PC-9 (cell line): ENCODE results near the gene SEZ6L. TPM values are rescaled to one million over a fixed set of nuclear protein-coding genes. Genes with fewer than 3 reads are reported as not detected.

Source experiments
- BruUV-seq: library from RNA; stranded (reverse); fragments of 400-500 nt; replicated peaks from 2 replicates; lab custom pipeline; 2021; lab: Mats Ljungman, UMichigan
- CTCF ChIA-PET: fragments of 300-600 bp; sonication (Branson Sonifier 250); formaldehyde crosslinking; loops from one replicate; lab custom pipeline; 2022; ENCODE audit warnings: antibody characterized with exemption; lab: Charles Lee
- POLR2A ChIA-PET: fragments of 300-600 bp; sonication (Branson Sonifier 250); formaldehyde crosslinking; loops from one replicate; lab custom pipeline; 2022; ENCODE audit warnings: antibody characterized with exemption; ENCODE audit not compliant: unreplicated experiment; lab: Charles Lee
- DNase-seq, 2 experiments: peaks; one replicate each; pipeline versions ENCODE4 v3.0.0 to v3.0.0-alpha.2; 2015 to 2022; ENCODE audit warnings: mixed read lengths in 1 of 2
- H2AFZ ChIP-seq: fragments of 200-600 bp; sonication (generic); 2 replicates; pipeline ENCODE4 v1.8.1; 2017; ENCODE audit warnings: antibody characterized with exemption
- H3F3A ChIP-seq: fragments of 200-600 bp; sonication (generic); 2 replicates; pipeline ENCODE4 v1.8.1; 2017; ENCODE audit warnings: antibody characterized with exemption, mild to moderate bottlenecking, low read depth; ENCODE audit not compliant: insufficient read depth
- H3K27ac ChIP-seq: fragments of 200-600 bp; sonication (generic); 2 replicates; pipeline ENCODE4 v1.6.1; 2016; ENCODE audit warnings: mixed run types
- H3K27me3 ChIP-seq: fragments of 200-600 bp; sonication (generic); 2 replicates; pipeline ENCODE4 v1.6.1; 2016; ENCODE audit warnings: low read depth, mixed run types; ENCODE audit not compliant: insufficient read depth
- H3K36me3 ChIP-seq: fragments of 200-600 bp; sonication (generic); 2 replicates; pipeline ENCODE4 v1.6.1; 2016; ENCODE audit warnings: low read depth, mixed run types
- H3K4me1 ChIP-seq: fragments of 200-600 bp; sonication (generic); replicated peaks from 2 replicates; pipeline ENCODE4 v1.6.1; 2016; ENCODE audit warnings: mixed run types; ENCODE audit not compliant: insufficient read depth
- H3K4me2 ChIP-seq: fragments of 200-600 bp; sonication (generic); 2 replicates; pipeline ENCODE4 v1.6.1; 2017; ENCODE audit warnings: mixed run types
- H3K4me3 ChIP-seq: fragments of 200-600 bp; sonication (generic); 2 replicates; pipeline ENCODE4 v1.6.1; 2016; ENCODE audit warnings: mixed run types
- H3K79me2 ChIP-seq: fragments of 200-600 bp; sonication (generic); 2 replicates; pipeline ENCODE4 v1.6.1; 2017; ENCODE audit warnings: low read depth, mixed run types
- H3K9me2 ChIP-seq: fragments of 200-600 bp; sonication (generic); 2 replicates; pipeline ENCODE4 v1.8.1; 2017; ENCODE audit warnings: mild to moderate bottlenecking; ENCODE audit not compliant: insufficient read depth
- H3K9me3 ChIP-seq: fragments of 200-600 bp; sonication (generic); 2 replicates; pipeline ENCODE4 v1.8.1; 2016; ENCODE audit warnings: low read depth; ENCODE audit not compliant: insufficient read depth
- H4K20me1 ChIP-seq: fragments of 200-600 bp; sonication (generic); 2 replicates; pipeline ENCODE4 v1.8.1; 2017; ENCODE audit not compliant: insufficient read depth
- EZH2 ChIP-seq: fragments of 200-600 bp; sonication (generic); IDR thresholded peaks from 2 replicates; pipeline ENCODE4 v1.8.0; 2017; ENCODE audit warnings: antibody characterized with exemption, low read depth
- intact Hi-C: fragments of 100-400 bp; cut with micrococcal nuclease; formaldehyde crosslinking; loops from one replicate; pipeline ENCODE4 v1.10.0; 2022; ENCODE audit not compliant: unreplicated experiment
- total RNA-seq: library from RNA; stranded (reverse); gene quantifications from 2 replicates; pipeline ENCODE4 v1.2.3, GENCODE V29; 2021
- TF ChIP-seq, protein P1 (sequence below): fragments of 200-600 bp; sonication (generic); conservative IDR thresholded peaks from 2 replicates; pipeline ENCODE4 v1.6.1; 2017; ENCODE audit warnings: mixed run types, antibody characterized with exemption, mild to moderate bottlenecking, moderate library complexity

SEZ6L gene
- total RNA-seq, 1 experiment from 2014 or later: not detected

DNA sequence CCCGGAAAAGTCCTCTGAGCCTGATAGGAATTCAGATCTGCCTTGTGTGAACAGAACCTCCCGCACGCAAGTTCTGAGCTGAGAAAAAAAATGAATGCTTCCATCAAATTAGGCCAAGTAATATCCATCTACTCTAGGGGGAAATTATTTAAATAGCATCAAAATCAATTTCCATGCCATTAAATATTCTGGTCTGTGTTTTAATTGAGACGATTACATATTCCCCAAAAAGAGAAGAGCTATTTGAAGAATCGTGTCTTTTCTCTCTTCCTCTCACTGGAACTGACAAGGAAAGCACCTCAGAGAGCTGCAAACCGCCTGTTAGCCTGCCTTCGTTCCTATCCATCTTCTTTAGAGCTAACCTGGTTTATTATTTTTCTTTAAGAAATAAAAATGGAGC is 96.0 kb downstream of the SEZ6L start:
- DNase-seq: no peak
- Histone ChIP-seq H3F3A (no peaks in the 10 kb centered on the region), H3K79me2 (no peaks in the 10 kb centered on the region), H3K9me3 (no peaks in the 10 kb centered on the region), H3K4me2 (no peak overlapping the region), H4K20me1 (no peaks in the 10 kb centered on the region), H3K27ac (no peak overlapping the region), H3K4me3 (no peak overlapping the region), H3K9me2 (no peaks in the 10 kb centered on the region), H3K4me1 (no peaks in the 10 kb centered on the region), H2AFZ (no peak overlapping the region), H3K36me3 (no peaks in the 10 kb centered on the region), H3K27me3 (peaks cover 39% of the 10 kb centered on the region)
- intact Hi-C loops: no loop called here
- POLR2A ChIA-PET: no interaction called here
- TF ChIP-seq, protein P1, sequence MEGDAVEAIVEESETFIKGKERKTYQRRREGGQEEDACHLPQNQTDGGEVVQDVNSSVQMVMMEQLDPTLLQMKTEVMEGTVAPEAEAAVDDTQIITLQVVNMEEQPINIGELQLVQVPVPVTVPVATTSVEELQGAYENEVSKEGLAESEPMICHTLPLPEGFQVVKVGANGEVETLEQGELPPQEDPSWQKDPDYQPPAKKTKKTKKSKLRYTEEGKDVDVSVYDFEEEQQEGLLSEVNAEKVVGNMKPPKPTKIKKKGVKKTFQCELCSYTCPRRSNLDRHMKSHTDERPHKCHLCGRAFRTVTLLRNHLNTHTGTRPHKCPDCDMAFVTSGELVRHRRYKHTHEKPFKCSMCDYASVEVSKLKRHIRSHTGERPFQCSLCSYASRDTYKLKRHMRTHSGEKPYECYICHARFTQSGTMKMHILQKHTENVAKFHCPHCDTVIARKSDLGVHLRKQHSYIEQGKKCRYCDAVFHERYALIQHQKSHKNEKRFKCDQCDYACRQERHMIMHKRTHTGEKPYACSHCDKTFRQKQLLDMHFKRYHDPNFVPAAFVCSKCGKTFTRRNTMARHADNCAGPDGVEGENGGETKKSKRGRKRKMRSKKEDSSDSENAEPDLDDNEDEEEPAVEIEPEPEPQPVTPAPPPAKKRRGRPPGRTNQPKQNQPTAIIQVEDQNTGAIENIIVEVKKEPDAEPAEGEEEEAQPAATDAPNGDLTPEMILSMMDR: no peak
- no peak for TF ChIP-seq EZH2
- BruUV-seq: no TSS peak
- CTCF ChIA-PET: no interaction called here

DNA sequence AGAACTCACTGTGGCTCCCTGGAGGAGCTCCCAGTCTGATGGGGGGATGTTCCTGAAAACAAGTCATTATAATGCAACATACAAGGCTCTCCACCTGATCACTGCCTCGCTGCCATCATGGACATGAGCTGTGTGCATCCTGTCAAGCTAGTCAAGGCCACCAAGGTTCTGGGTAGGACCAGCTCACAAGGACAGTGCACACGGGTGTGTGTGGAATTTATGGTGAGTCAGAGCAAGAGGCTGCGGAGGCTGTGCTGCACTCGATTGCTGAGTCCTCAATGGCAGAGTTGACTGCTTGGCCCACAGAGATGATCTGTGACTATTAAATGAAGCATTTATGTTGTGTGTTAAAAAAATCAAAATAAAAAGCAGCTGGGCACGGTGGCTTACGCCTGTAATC is 96.6 kb downstream of the SEZ6L start:
- POLR2A ChIA-PET: no interaction called here

GRCh38 chr22:26267856-26268255 is 98.6 kb downstream of the SEZ6L start:
- POLR2A ChIA-PET: interaction anchor here (0.6 kb wide), 1 partner anchor 97 kb away, joined by 3 read pairs; no protein-coding TSS in a partner anchor
- BruUV-seq: no TSS peak
- Histone ChIP-seq H3F3A (no peaks in the 10 kb centered on the region), H3K9me2 (no peaks in the 10 kb centered on the region), H3K4me3 (no peak overlapping the region), H4K20me1 (no peaks in the 10 kb centered on the region), H3K27ac (no peak overlapping the region), H3K4me2 (no peak overlapping the region), H3K4me1 (no peaks in the 10 kb centered on the region), H3K36me3 (no peaks in the 10 kb centered on the region), H3K9me3 (no peaks in the 10 kb centered on the region), H2AFZ (no peak overlapping the region), H3K27me3 (peaks cover 45% of the 10 kb centered on the region), H3K79me2 (no peaks in the 10 kb centered on the region)
- TF ChIP-seq, protein P1: no peak
- no peak for TF ChIP-seq EZH2
- CTCF ChIA-PET: no interaction called here
- DNase-seq: no peak
- intact Hi-C loops: no loop called here

More for the DNA sequence above, 96.6 kb downstream of the SEZ6L start:
- CTCF ChIA-PET: no interaction called here
- H4K20me1 ChIP-seq: no peaks in the 10 kb centered on the region
- H3K4me3 ChIP-seq: no peak overlapping the region
- H3K27me3 ChIP-seq: peaks cover 45% of the 10 kb centered on the region
- BruUV-seq: no TSS peak
- no peak overlapping the region for H3K4me2 ChIP-seq
- intact Hi-C loops: no loop called here
- H3F3A ChIP-seq: no peaks in the 10 kb centered on the region
- no peaks in the 10 kb centered on the region for H3K9me2 ChIP-seq
- no peak for DNase-seq
- no peaks in the 10 kb centered on the region for H3K9me3 ChIP-seq
- H3K79me2 ChIP-seq: no peaks in the 10 kb centered on the region
- TF ChIP-seq EZH2: no peak
- TF ChIP-seq, protein P1: no peak
- H3K36me3 ChIP-seq: no peaks in the 10 kb centered on the region
- no peak overlapping the region for H2AFZ ChIP-seq
- H3K4me1 ChIP-seq: no peaks in the 10 kb centered on the region
- H3K27ac ChIP-seq: no peak overlapping the region
